ENCODE measurements around the gene TEC. TPM values are rescaled to one million over a fixed set of nuclear protein-coding genes. Genes with fewer than 3 reads are reported as not detected.
A peak's percentile ranks its signal among the peaks of the same experiment; 100 is the strongest.

The TEC gene
- total RNA-seq, 1 donor from 2014 or later: 3.2 TPM

GRCh38 chr4:48110452-48110978 lies 159.1 kb downstream of the TEC start:
- TF ChIP-seq CTCF (IDR thresholded peaks at IDR 0.05; ENCODE audit: insufficient read depth, low read length, poor library complexity, severe bottlenecking): no peak
- Histone ChIP-seq H3K36me3 (ENCODE audit: control insufficient read depth, insufficient read depth, low read length) (no peaks in the 10 kb centered on the region), H3K27me3 (ENCODE audit: control insufficient read depth, insufficient read depth, low read length) (no peaks in the 10 kb centered on the region), H3K4me3 (ENCODE audit: low read depth, low read length) (no peak overlapping the region)
- DNase-seq (ENCODE audit: low read depth): no peak

DNA sequence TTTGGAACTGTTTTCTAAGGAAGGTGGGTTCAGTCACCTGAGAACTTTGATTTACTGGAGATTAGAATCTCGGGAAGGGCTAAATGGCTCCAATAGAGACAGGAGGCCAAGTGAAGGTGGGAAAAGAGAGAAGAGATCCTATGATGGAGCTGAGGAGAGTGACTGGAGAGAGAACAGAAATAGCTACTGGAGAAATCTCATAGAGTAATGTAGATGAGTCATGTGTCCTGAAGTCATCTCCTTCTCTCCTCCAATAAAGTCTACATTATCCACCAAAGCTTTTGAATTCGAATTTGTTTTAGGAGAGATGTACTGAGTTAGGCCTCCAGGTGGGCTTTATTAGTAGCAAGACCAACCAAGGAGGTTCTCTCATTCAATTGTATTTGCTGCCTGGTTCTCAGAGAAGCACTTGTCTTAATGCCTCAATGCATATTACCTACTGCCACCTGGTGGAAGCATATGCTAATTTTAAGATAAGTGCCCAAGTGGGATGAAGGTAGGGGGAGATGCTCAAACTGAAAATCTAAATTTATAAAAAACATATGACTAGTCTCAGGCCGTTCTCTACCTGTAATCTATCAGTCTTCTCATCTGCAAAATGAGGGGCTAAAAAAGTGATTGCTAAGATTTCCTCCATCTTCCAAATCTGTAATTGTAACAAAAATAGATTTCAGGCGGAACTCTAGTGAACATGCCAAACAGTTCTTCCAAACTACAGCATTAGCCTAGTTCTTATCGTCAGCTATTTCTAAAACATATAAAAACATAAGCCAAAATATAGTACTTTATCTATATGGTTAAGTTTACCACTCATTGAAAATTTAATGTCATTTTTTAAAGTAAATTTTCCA lies 160.0 kb downstream of the TEC start:
- peak; percentile 34 for DNase-seq (ENCODE audit: low read depth)

DNA sequence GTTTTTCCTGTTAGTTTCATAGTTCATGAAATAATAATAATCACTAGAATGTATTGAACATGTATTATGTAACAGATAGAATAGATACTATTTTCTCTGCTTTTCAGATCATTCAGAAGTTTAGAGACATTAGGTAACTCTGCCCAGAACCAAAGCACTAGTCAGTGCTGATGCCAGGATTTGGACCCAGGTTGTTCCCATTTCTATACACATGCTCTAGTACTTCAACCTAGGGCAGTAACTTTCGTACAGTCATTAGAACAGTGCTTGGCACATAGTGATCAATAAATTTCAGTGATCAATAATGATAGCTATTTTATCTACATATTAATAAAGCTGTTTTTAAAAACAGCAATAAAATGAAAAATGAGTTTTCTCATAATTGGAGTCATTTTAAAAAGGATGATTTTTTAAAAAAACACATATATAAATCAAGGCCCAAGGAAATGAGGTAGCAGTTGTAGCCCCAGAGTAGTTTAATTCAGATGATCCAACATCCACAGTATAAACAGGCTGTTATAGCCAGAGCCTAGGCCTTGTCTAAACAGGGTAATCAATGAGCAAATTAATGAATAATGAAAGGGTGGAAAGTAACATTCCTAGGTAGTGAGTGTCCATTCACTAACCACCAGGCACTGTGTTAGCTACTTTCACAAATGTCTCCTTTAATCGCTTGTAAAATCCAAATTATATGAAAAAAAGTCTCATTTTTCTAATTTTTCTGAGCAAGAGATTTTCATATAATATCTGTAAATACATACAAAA lies 161.1 kb downstream of the TEC start:
- TF ChIP-seq CTCF (IDR thresholded peaks at IDR 0.05; ENCODE audit: insufficient read depth, low read length, poor library complexity, severe bottlenecking): no peak
- H3K27me3 ChIP-seq (ENCODE audit: control insufficient read depth, insufficient read depth, low read length): no peaks in the 10 kb centered on the region
- no peak for DNase-seq (ENCODE audit: low read depth)
- no peak overlapping the region for H3K4me3 ChIP-seq (ENCODE audit: low read depth, low read length)
- no peaks in the 10 kb centered on the region for H3K36me3 ChIP-seq (ENCODE audit: control insufficient read depth, insufficient read depth, low read length)

More for the DNA sequence above, 160.0 kb downstream of the TEC start:
- Histone ChIP-seq H3K36me3 (ENCODE audit: control insufficient read depth, insufficient read depth, low read length) (no peaks in the 10 kb centered on the region), H3K4me3 (ENCODE audit: low read depth, low read length) (no peak overlapping the region), H3K27me3 (ENCODE audit: control insufficient read depth, insufficient read depth, low read length) (no peaks in the 10 kb centered on the region)
- TF ChIP-seq CTCF (IDR thresholded peaks at IDR 0.05; ENCODE audit: insufficient read depth, low read length, poor library complexity, severe bottlenecking): peak; percentile 65

DNA sequence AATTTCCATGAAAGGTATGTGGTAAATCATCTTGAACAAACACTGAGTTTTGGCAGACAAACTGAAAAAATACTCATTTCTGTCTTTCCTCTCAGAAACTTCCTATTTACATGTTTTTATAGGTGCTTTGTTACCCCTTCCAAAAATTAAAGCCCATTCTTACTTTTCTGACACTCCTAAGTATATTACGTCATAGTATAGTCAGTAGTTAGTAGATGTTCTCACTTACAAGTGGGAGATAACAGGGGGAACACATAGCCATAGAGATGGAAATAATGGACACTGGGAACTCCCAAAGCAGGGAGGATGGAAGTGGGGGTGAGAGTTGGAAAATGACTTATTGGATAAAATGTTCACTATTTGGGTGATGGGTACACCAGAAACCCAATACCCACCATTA lies 164.4 kb downstream of the TEC start:
- no peaks in the 10 kb centered on the region for H3K27me3 ChIP-seq (ENCODE audit: control insufficient read depth, insufficient read depth, low read length)
- H3K4me3 ChIP-seq (ENCODE audit: low read depth, low read length): no peak overlapping the region
- no peaks in the 10 kb centered on the region for H3K36me3 ChIP-seq (ENCODE audit: control insufficient read depth, insufficient read depth, low read length)
- no peak for DNase-seq (ENCODE audit: low read depth)
- TF ChIP-seq CTCF (IDR thresholded peaks at IDR 0.05; ENCODE audit: insufficient read depth, low read length, poor library complexity, severe bottlenecking): no peak

GRCh38 chr4:48103483-48104139 lies 166.0 kb downstream of the TEC start:
- no peak for DNase-seq (ENCODE audit: low read depth)
- Histone ChIP-seq H3K27me3 (ENCODE audit: control insufficient read depth, insufficient read depth, low read length) (no peaks in the 10 kb centered on the region), H3K4me3 (ENCODE audit: low read depth, low read length) (no peak overlapping the region), H3K36me3 (ENCODE audit: control insufficient read depth, insufficient read depth, low read length) (no peaks in the 10 kb centered on the region)
- no peak for TF ChIP-seq CTCF (IDR thresholded peaks at IDR 0.05; ENCODE audit: insufficient read depth, low read length, poor library complexity, severe bottlenecking)

Data from kidney epithelial cell (primary cell).